ENCODE results near the gene EEF1AKMT4.
A peak's percentile ranks its signal among the peaks of the same experiment; 100 is the strongest.

The EEF1AKMT4 gene

DNA sequence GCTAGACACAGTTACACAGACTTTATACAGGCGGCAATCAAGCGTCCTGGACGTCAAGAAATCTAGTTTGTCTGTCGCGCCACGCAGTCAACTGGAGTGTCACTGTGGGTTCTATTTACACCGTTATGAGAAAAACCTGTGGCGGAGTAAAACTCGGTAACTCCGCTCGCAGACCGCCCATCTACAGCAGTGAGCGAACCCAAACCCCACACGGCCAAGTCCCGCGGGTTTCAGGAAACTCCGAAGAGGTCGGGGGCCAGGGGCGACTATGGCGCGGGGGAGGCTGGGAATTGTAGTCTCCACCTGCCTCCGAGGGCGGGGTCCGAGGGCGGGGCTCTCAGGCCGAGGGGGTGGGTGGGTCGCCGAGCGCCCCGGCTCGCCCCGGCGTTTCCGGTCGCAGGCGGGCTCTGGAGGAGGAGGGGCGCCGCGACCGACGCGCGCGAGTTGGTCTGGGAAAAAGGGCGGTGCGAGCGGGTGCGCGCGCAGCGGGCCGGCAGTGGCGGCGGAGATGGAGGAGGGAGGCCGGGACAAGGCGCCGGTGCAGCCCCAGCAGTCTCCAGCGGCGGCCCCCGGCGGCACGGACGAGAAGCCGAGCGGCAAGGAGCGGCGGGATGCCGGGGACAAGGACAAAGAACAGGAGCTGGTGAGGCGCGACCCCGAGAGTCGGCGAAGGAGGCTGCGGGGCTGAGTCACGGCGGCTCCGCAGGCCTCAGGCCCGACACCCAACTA is 49.5 kb downstream of the EEF1AKMT4 start, which contains the start of gene PSMD2:
TSS of gene PSMD2 (plus strand) at position 483 of the 729 bp plus-strand sequence. CDS start at position 509, 26 bp downstream.
- DNase-seq (ENCODE audit: low read depth in 4 of 4, low spot score in 1 of 4), result peak; percentile 94 to 98 (median 97)

GRCh38 chr3:184299488-184300377 is 50.3 kb downstream of the EEF1AKMT4 start:
- no peak for DNase-seq (ENCODE audit: low read depth in 4 of 4, low spot score in 1 of 4)

DNA sequence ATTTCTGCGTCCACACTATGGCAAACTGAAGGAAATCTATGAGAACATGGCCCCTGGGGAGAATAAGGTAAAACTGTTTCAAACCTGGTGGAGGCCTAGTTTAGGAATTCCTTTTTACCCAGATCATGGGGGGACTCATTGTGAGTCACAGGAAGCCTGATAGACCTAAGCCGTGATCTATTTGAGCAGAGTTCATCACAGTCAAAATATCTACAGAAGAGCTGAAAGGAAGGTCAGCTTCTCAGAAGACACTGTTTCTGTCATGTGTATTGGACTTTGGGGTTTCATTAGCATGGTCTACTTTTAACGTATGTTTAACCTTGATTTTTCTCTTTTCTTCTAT is 50.9 kb downstream of the EEF1AKMT4 start:
- DNase-seq (ENCODE audit: low read depth in 4 of 4, low spot score in 1 of 4), result no peak

GRCh38 chr3:184305577-184305976 is 56.1 kb downstream of the EEF1AKMT4 start:
- DNase-seq (ENCODE audit: low read depth in 4 of 4, low spot score in 1 of 4), result no peak

DNA sequence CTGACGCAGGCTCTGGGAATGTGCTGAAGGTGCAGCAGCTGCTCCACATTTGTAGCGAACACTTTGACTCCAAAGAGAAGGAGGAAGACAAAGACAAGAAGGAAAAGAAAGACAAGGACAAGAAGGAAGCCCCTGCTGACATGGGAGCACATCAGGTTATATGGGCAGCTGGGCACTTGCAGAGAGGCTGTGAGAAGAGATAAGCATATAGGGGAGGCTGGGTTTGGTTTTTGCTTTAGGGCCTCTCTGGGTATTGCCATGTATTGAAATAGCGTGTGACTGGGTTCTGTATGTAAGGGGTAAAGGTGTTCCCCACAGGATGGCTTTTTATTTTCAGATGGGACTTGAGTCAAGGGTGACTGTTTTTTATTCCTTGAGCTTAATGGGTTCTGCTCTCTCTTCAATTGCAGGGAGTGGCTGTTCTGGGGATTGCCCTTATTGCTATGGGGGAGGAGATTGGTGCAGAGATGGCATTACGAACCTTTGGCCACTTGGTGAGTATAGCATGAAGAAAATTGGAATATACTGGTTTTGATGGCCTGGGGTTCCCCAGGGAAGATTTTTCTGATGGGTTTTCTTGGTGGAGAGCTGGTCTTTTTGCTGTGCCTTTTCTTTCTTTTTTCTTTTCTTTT is 57.0 kb downstream of the EEF1AKMT4 start:
- no peak for DNase-seq (ENCODE audit: low read depth in 4 of 4, low spot score in 1 of 4)

GRCh38 chr3:184307915-184308314 is 58.4 kb downstream of the EEF1AKMT4 start:
- DNase-seq (ENCODE audit: low read depth in 4 of 4, low spot score in 1 of 4), result no peak

Data from stimulated activated CD4-positive, alpha-beta T cell treated with anti-CD3 and anti-CD28 coated beads, Interleukin-1b, Interleukin-23, amount 100 ng/mL, for 24 hours (primary cell).